ENCODE results near the gene CYP3A4.

Gene CYP3A4

GRCh38 chr7:99790407-99790806 lies 6.4 kb upstream of the CYP3A4 start:
- H3F3A ChIP-seq (ENCODE audit: insufficient read depth, low read length): no peaks in the 10 kb centered on the region
- H3K9ac ChIP-seq (ENCODE audit: low read length): no peak overlapping the region
- no peaks in the 10 kb centered on the region for H3K9me2 ChIP-seq (replicated peaks; ENCODE audit: insufficient read depth, low read length)
- no peak overlapping the region for H3K27ac ChIP-seq (ENCODE audit: low read length)
- H3K4me2 ChIP-seq (ENCODE audit: low read depth, low read length): no peak overlapping the region
- no peak for DNase-seq
- no peaks in the 10 kb centered on the region for H3K36me3 ChIP-seq (replicated peaks; ENCODE audit: insufficient read depth, low read length)
- H3K4me1 ChIP-seq (ENCODE audit: low read length): no peaks in the 10 kb centered on the region
- no peak overlapping the region for H3K4me3 ChIP-seq (ENCODE audit: low read length)
- no peaks in the 10 kb centered on the region for H4K20me1 ChIP-seq (ENCODE audit: insufficient read depth, low read length)
- no peaks in the 10 kb centered on the region for H3K79me2 ChIP-seq (ENCODE audit: low read length)
- no peak for TF ChIP-seq EZH2phosphoT487 (IDR thresholded peaks at IDR 0.05; ENCODE audit: low read length)
- TF ChIP-seq CTCF (IDR thresholded peaks at IDR 0.05; ENCODE audit: low read length): no peak
- TF ChIP-seq EZH2 (optimal IDR thresholded peaks at IDR 0.05; ENCODE audit: low read depth, low read length): no peak
- no peaks in the 10 kb centered on the region; the same call in 1 of the 2 replicates for H3K27me3 ChIP-seq (replicated peaks; ENCODE audit: insufficient read depth, low read length)
- H3K9me3 ChIP-seq (replicated peaks; ENCODE audit: insufficient read depth, low read length): no peaks in the 10 kb centered on the region
- no peak overlapping the region for H2AFZ ChIP-seq (ENCODE audit: low read length)

GRCh38 chr7:99789441-99790070 lies 5.6 kb upstream of the CYP3A4 start:
- no peaks in the 10 kb centered on the region for H4K20me1 ChIP-seq (ENCODE audit: insufficient read depth, low read length)
- H3K9me2 ChIP-seq (replicated peaks; ENCODE audit: insufficient read depth, low read length): no peaks in the 10 kb centered on the region
- H3F3A ChIP-seq (ENCODE audit: insufficient read depth, low read length): no peaks in the 10 kb centered on the region
- H3K4me2 ChIP-seq (ENCODE audit: low read depth, low read length): no peak overlapping the region
- TF ChIP-seq EZH2phosphoT487 (IDR thresholded peaks at IDR 0.05; ENCODE audit: low read length): no peak
- no peak for TF ChIP-seq CTCF (IDR thresholded peaks at IDR 0.05; ENCODE audit: low read length)
- no peak for TF ChIP-seq EZH2 (optimal IDR thresholded peaks at IDR 0.05; ENCODE audit: low read depth, low read length)
- H3K9me3 ChIP-seq (replicated peaks; ENCODE audit: insufficient read depth, low read length): no peaks in the 10 kb centered on the region
- H3K4me1 ChIP-seq (ENCODE audit: low read length): no peaks in the 10 kb centered on the region
- H2AFZ ChIP-seq (ENCODE audit: low read length): no peak overlapping the region
- H3K27me3 ChIP-seq (replicated peaks; ENCODE audit: insufficient read depth, low read length): no peaks in the 10 kb centered on the region
- H3K79me2 ChIP-seq (ENCODE audit: low read length): no peaks in the 10 kb centered on the region
- no peak overlapping the region for H3K27ac ChIP-seq (ENCODE audit: low read length)
- no peaks in the 10 kb centered on the region for H3K36me3 ChIP-seq (replicated peaks; ENCODE audit: insufficient read depth, low read length)
- H3K9ac ChIP-seq (ENCODE audit: low read length): no peak overlapping the region
- no peak overlapping the region for H3K4me3 ChIP-seq (ENCODE audit: low read length)
- no peak for DNase-seq

GRCh38 chr7:99788554-99788953 lies 4.6 kb upstream of the CYP3A4 start:
- Histone ChIP-seq H3K9me2 (replicated peaks; ENCODE audit: insufficient read depth, low read length) (no peaks in the 10 kb centered on the region), H3K27ac (ENCODE audit: low read length) (no peak overlapping the region), H3K4me3 (ENCODE audit: low read length) (no peak overlapping the region), H4K20me1 (ENCODE audit: insufficient read depth, low read length) (no peaks in the 10 kb centered on the region), H3K4me1 (ENCODE audit: low read length) (no peaks in the 10 kb centered on the region), H3F3A (ENCODE audit: insufficient read depth, low read length) (no peaks in the 10 kb centered on the region), H3K27me3 (replicated peaks; ENCODE audit: insufficient read depth, low read length) (no peaks in the 10 kb centered on the region), H3K79me2 (ENCODE audit: low read length) (no peaks in the 10 kb centered on the region), H3K36me3 (replicated peaks; ENCODE audit: insufficient read depth, low read length) (no peaks in the 10 kb centered on the region), H3K9ac (ENCODE audit: low read length) (no peak overlapping the region), H3K9me3 (replicated peaks; ENCODE audit: insufficient read depth, low read length) (no peaks in the 10 kb centered on the region), H2AFZ (ENCODE audit: low read length) (no peak overlapping the region), H3K4me2 (ENCODE audit: low read depth, low read length) (no peak overlapping the region)
- TF ChIP-seq EZH2phosphoT487 (IDR thresholded peaks at IDR 0.05; ENCODE audit: low read length): no peak
- TF ChIP-seq EZH2 (optimal IDR thresholded peaks at IDR 0.05; ENCODE audit: low read depth, low read length): no peak
- TF ChIP-seq CTCF (IDR thresholded peaks at IDR 0.05; ENCODE audit: low read length): no peak
- no peak for DNase-seq
